Measurements from ENCODE around the gene SMIM32.

Gene SMIM32

DNA sequence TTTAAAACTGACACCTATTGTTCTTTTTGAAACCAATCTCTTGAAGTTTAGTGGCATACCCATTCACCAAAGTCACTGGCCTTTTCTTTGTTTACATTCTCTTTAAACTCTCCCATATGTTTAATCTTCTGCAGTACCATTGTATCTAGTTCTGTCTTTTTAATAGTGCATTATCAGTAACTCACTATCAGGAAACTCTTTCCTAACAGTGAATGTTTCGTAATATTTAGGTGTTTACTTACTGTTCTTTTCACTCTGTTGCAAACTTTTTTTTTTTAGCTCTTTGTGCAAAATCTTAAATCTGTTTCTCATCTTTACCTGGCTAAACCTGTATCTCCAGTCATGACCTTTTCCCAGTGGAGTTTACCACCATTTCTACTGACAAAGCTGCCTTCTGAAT lies 43.1 kb downstream of the SMIM32 start:
- CTCF ChIA-PET, result interaction anchor here (0.7 kb wide), 1 partner anchor 315 kb away, joined by 3 read pairs; no protein-coding TSS in a partner anchor
- TF ChIP-seq TARDBP (IDR thresholded peaks at IDR 0.05) (no peak), FOXM1 (IDR thresholded peaks at IDR 0.05; ENCODE audit: borderline replicate concordance) (no peak), FOXA1 (IDR thresholded peaks at IDR 0.05) (no peak), L3MBTL2 (conservative IDR thresholded peaks at IDR 0.05) (no peak), SP1 (IDR thresholded peaks at IDR 0.05) (no peak), LEF1 (IDR thresholded peaks at IDR 0.05; ENCODE audit: borderline replicate concordance) (no peak), ZNF384 (IDR thresholded peaks at IDR 0.05) (no peak), FOXK2 (IDR thresholded peaks at IDR 0.05) (no peak), SUZ12 (IDR thresholded peaks at IDR 0.05) (no peak), BHLHE40 (IDR thresholded peaks at IDR 0.05; ENCODE audit: borderline replicate concordance) (no peak), CTBP1 (IDR thresholded peaks at IDR 0.05; ENCODE audit: borderline replicate concordance) (no peak), HDGF (IDR thresholded peaks at IDR 0.05; ENCODE audit: borderline replicate concordance) (no peak), ELF4 (IDR thresholded peaks at IDR 0.05) (no peak)
- TF ChIP-seq, protein P1, sequence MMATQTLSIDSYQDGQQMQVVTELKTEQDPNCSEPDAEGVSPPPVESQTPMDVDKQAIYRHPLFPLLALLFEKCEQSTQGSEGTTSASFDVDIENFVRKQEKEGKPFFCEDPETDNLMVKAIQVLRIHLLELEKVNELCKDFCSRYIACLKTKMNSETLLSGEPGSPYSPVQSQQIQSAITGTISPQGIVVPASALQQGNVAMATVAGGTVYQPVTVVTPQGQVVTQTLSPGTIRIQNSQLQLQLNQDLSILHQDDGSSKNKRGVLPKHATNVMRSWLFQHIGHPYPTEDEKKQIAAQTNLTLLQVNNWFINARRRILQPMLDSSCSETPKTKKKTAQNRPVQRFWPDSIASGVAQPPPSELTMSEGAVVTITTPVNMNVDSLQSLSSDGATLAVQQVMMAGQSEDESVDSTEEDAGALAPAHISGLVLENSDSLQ (IDR thresholded peaks at IDR 0.05), result no peak
- DNase-seq (ENCODE audit: extremely low spot score), result no peak
- POLR2A ChIA-PET, result no interaction called here

DNA sequence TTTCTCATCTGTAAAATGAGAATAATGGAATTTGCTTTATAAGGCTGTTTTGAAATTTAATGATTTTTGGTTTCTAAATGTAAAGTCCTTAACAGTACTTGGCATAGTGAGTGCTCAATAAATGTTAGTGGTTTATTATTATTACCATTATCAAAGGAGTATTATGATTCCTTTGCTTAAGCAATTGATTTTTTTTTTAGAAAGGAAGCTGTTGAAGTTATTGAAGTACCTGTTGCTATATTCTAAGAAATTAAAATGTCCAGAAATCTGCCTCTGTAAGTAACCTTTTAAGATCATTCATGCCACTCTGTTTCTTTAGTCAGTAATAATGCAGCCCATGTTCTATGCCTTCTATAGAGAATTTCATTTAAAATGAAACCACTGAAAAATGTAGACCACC lies 45.3 kb downstream of the SMIM32 start:
- ChIA-PET POLR2A (interaction anchor here (1.2 to 2.9 kb wide), 2 partner anchors 14 to 15 kb away, joined by 4 to 12 read pairs; partner anchors contain the start of gene SMAD5), CTCF (interaction anchor here (0.6 to 0.9 kb wide), 2 partner anchors 15 to 644 kb away, joined by 3 read pairs; partner anchors contain the start of gene SMAD5)
- TF ChIP-seq BHLHE40 (IDR thresholded peaks at IDR 0.05; ENCODE audit: borderline replicate concordance) (no peak), SUZ12 (IDR thresholded peaks at IDR 0.05) (no peak), FOXM1 (IDR thresholded peaks at IDR 0.05; ENCODE audit: borderline replicate concordance) (no peak), TARDBP (IDR thresholded peaks at IDR 0.05) (no peak), ARNT (IDR thresholded peaks at IDR 0.05) (no peak), FOXA1 (IDR thresholded peaks at IDR 0.05) (no peak), LEF1 (IDR thresholded peaks at IDR 0.05; ENCODE audit: borderline replicate concordance) (no peak), SP1 (IDR thresholded peaks at IDR 0.05) (no peak), ELF4 (IDR thresholded peaks at IDR 0.05) (no peak), ZNF384 (IDR thresholded peaks at IDR 0.05) (no peak), CTBP1 (IDR thresholded peaks at IDR 0.05; ENCODE audit: borderline replicate concordance) (no peak), NFRKB (IDR thresholded peaks at IDR 0.05) (no peak), L3MBTL2 (conservative IDR thresholded peaks at IDR 0.05) (no peak), HDGF (IDR thresholded peaks at IDR 0.05; ENCODE audit: borderline replicate concordance) (no peak), FOXK2 (IDR thresholded peaks at IDR 0.05) (no peak)
- TF ChIP-seq, protein P1 (IDR thresholded peaks at IDR 0.05), result no peak
- DNase-seq (ENCODE audit: extremely low spot score), result no peak

DNA sequence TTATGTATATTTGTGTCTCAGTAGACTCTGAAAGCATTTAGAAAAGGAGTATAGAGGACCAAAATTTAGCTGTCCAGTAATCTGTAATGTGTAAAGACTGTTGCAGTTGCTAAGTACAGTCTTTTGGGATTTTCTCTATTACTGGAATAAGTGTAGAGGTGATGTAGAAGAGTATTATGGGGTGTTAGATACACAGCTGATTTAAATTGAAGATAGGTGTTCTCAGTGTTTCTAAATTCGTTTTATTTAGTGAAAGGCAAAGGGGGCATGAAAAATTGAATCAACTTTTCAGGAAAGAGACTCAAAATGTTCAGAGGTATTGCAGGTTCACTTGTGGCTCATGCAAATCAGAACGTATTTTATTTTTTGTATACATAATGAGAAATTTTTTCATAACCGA lies 46.8 kb downstream of the SMIM32 start:
- DNase-seq (ENCODE audit: extremely low spot score), result no peak
- POLR2A ChIA-PET, result interaction anchor here (1.8 to 2.9 kb wide), 2 partner anchors 13 to 14 kb away, joined by 5 to 12 read pairs; partner anchors contain the start of gene SMAD5
- TF ChIP-seq FOXM1 (IDR thresholded peaks at IDR 0.05; ENCODE audit: borderline replicate concordance) (no peak), NFRKB (IDR thresholded peaks at IDR 0.05) (no peak), CTBP1 (IDR thresholded peaks at IDR 0.05; ENCODE audit: borderline replicate concordance) (no peak), SUZ12 (IDR thresholded peaks at IDR 0.05) (no peak), ARNT (IDR thresholded peaks at IDR 0.05) (no peak), FOXA1 (IDR thresholded peaks at IDR 0.05) (no peak), BHLHE40 (IDR thresholded peaks at IDR 0.05; ENCODE audit: borderline replicate concordance) (no peak)
- TF ChIP-seq, protein P1 (IDR thresholded peaks at IDR 0.05), result no peak

DNA sequence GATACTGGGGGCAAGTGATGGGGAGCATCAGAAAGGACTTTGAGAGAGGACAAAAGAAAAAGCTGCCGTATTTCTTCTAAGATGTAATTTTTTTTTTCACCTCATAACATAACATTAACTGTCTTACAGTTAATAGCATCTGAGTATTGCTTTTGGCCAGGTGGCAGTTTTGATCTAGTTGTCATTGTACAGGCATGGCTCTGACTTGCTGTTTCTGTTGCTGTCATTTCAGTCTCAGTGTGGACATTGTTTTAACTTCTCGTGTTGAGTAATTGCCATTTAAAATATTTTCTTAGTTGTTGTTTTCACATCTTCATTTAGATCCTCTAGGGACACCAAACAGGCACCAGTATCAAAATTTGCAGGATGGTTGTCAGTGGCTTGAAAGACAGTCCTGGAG lies 47.9 kb downstream of the SMIM32 start:
- no peak for DNase-seq (ENCODE audit: extremely low spot score)
- TF ChIP-seq ZNF384 (IDR thresholded peaks at IDR 0.05) (no peak), L3MBTL2 (conservative IDR thresholded peaks at IDR 0.05) (no peak), SP1 (IDR thresholded peaks at IDR 0.05) (no peak), NFRKB (IDR thresholded peaks at IDR 0.05) (no peak), CTBP1 (IDR thresholded peaks at IDR 0.05; ENCODE audit: borderline replicate concordance) (no peak), FOXM1 (IDR thresholded peaks at IDR 0.05; ENCODE audit: borderline replicate concordance) (no peak)
- POLR2A ChIA-PET, result interaction anchor here (1.8 to 2.9 kb wide), 2 partner anchors 11 to 13 kb away, joined by 5 to 12 read pairs; partner anchors contain the start of gene SMAD5
- CTCF ChIA-PET, result no interaction called here

More for the DNA sequence above, 46.8 kb downstream of the SMIM32 start:
- CTCF ChIA-PET, result no interaction called here

DNA sequence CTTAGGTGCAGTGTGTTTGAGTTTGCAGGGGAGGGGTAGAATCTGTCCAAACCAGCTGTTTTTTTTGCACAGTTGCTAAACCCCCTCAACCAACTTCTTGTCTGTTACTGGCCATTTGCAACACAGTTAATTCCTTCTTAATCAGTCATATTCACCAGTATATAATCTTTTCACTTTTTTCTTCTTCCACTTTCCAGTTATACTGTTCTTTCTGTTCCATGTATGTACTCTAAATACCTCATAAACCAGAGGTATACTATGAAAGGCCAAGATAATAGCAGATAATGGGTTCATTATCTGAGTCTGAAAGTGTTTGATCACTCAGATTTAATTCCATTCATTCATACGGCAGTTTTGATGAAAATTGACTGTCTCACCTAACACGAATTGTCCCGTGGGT lies 49.2 kb downstream of the SMIM32 start:
- POLR2A ChIA-PET, result interaction anchor here (3.6 kb wide), 1 partner anchor 11 kb away, joined by 22 read pairs; the partner anchor contains the start of gene SMAD5
- no peak for DNase-seq (ENCODE audit: extremely low spot score)
- TF ChIP-seq FOXK2 (IDR thresholded peaks at IDR 0.05), result no peak
- no peak for TF ChIP-seq CTBP1 (IDR thresholded peaks at IDR 0.05; ENCODE audit: borderline replicate concordance)
- TF ChIP-seq SP1 (IDR thresholded peaks at IDR 0.05), result no peak
- TF ChIP-seq TARDBP (IDR thresholded peaks at IDR 0.05), result no peak
- TF ChIP-seq, protein P1 (IDR thresholded peaks at IDR 0.05), result no peak
- no peak for TF ChIP-seq ZNF384 (IDR thresholded peaks at IDR 0.05)
- no peak for TF ChIP-seq ELF4 (IDR thresholded peaks at IDR 0.05)
- no peak for TF ChIP-seq BHLHE40 (IDR thresholded peaks at IDR 0.05; ENCODE audit: borderline replicate concordance)
- no peak for TF ChIP-seq ARNT (IDR thresholded peaks at IDR 0.05)
- TF ChIP-seq NFRKB (IDR thresholded peaks at IDR 0.05), result no peak
- no peak for TF ChIP-seq SUZ12 (IDR thresholded peaks at IDR 0.05)
- no peak for TF ChIP-seq LEF1 (IDR thresholded peaks at IDR 0.05; ENCODE audit: borderline replicate concordance)
- no peak for TF ChIP-seq FOXM1 (IDR thresholded peaks at IDR 0.05; ENCODE audit: borderline replicate concordance)
- TF ChIP-seq L3MBTL2 (conservative IDR thresholded peaks at IDR 0.05), result no peak
- no peak for TF ChIP-seq HDGF (IDR thresholded peaks at IDR 0.05; ENCODE audit: borderline replicate concordance)
- no peak for TF ChIP-seq FOXA1 (IDR thresholded peaks at IDR 0.05)
- CTCF ChIA-PET, result no interaction called here

Data from HEK293T (cell line).